BLaER1 treated with 17β-estradiol and CSF1 and Interleukin-3, amounts not matched to agents 10 nM and 100 nM (cell line): ENCODE measurements around the gene HYAL3.

Experiments used
- H3K27ac ChIP-seq, 11 experiments: shearing (Covaris generic); formaldehyde crosslinking; 2 replicates each; pipeline ENCODE4 v1.8.1; 2022
- H3K27me3 ChIP-seq, 11 experiments: shearing (Covaris generic); formaldehyde crosslinking; 2 replicates each; pipeline ENCODE4 v1.8.1; 2022
- H3K36me3 ChIP-seq, 11 experiments: shearing (Covaris generic); formaldehyde crosslinking; 2 replicates each; pipeline ENCODE4 v1.8.1; 2022
- H3K4me1 ChIP-seq, 10 experiments: shearing (Covaris generic); formaldehyde crosslinking; 2 replicates each; pipeline ENCODE4 v1.8.1; 2022
- H3K4me2 ChIP-seq, 11 experiments: shearing (Covaris generic); formaldehyde crosslinking; 2 replicates each; pipeline ENCODE4 v1.8.1; 2022
- H3K4me3 ChIP-seq, 10 experiments: shearing (Covaris generic); formaldehyde crosslinking; 2 replicates each; pipeline ENCODE4 v1.8.1; 2022
- H3K9ac ChIP-seq, 11 experiments: shearing (Covaris generic); formaldehyde crosslinking; 2 replicates each; pipeline ENCODE4 v1.8.1; 2022
- H3K9me3 ChIP-seq, 11 experiments: shearing (Covaris generic); formaldehyde crosslinking; replicated peaks in 1 of 11; 2 replicates each; pipeline ENCODE4 v1.8.1; 2022
- H4K20me1 ChIP-seq, 11 experiments: shearing (Covaris generic); formaldehyde crosslinking; 2 replicates each; pipeline ENCODE4 v1.8.1; 2022
- Cebpa-rat ChIP-seq, 11 experiments: shearing (Covaris generic); IDR thresholded peaks; 2 replicates each; pipeline ENCODE4 v1.8.1; 2022

The HYAL3 gene

GRCh38 chr3:50321336-50322114 is 22.3 kb upstream of the HYAL3 start:
- no peaks in the 10 kb centered on the region for H3K27me3 ChIP-seq
- H3K36me3 ChIP-seq: peaks cover 21 to 62% (median 50%) of the 10 kb centered on the region in 11 experiments; a peak in 21 of 22 replicates
- peak overlapping the region; percentile 90 to 99 (median 97) for H3K4me2 ChIP-seq
- H3K4me1 ChIP-seq: peaks cover 68 to 89% (median 81%) of the 10 kb centered on the region in 10 experiments
- H3K4me3 ChIP-seq: peak overlapping the region; percentile 73 to 89 (median 78)
- no peak for TF ChIP-seq Cebpa-rat (IDR thresholded peaks at IDR 0.05)
- no peaks in the 10 kb centered on the region for H3K9me3 ChIP-seq
- peak overlapping the region; percentile 94 to 100 (median 99) for H3K27ac ChIP-seq
- peaks cover 0 to 58% (median 38%) of the 10 kb centered on the region in 11 experiments; a peak in 18 of 22 replicates for H4K20me1 ChIP-seq
- H3K9ac ChIP-seq: peak overlapping the region; percentile 93 to 100 (median 99)

- Histone ChIP-seq H3K36me3 (peaks cover 21 to 62% (median 50%) of the 10 kb centered on the region in 11 experiments; a peak in 21 of 22 replicates), H3K9ac (peak overlapping the region; percentile 93 to 100 (median 99)), H3K4me1 (peaks cover 67 to 86% (median 79%) of the 10 kb centered on the region in 10 experiments), H4K20me1 (peaks cover 0 to 57% (median 41%) of the 10 kb centered on the region in 11 experiments; a peak in 18 of 22 replicates), H3K4me3 (peak overlapping the region; percentile 73 to 89 (median 78)), H3K27me3 (no peaks in the 10 kb centered on the region), H3K27ac (peak overlapping the region; percentile 94 to 100 (median 99)), H3K9me3 (no peaks in the 10 kb centered on the region), H3K4me2 (peak overlapping the region; percentile 90 to 99 (median 97))
- TF ChIP-seq Cebpa-rat (IDR thresholded peaks at IDR 0.05): no peak
Observed at GRCh38 chr3:50320853-50321335, 21.7 kb upstream of the HYAL3 start.

- Histone ChIP-seq H4K20me1 (peaks cover 0 to 50% (median 40%) of the 10 kb centered on the region in 11 experiments; a peak in 18 of 22 replicates), H3K4me2 (peak overlapping the region; percentile 90 to 99 (median 97)), H3K4me1 (peaks cover 67 to 78% (median 75%) of the 10 kb centered on the region in 10 experiments), H3K9me3 (no peaks in the 10 kb centered on the region), H3K27me3 (no peaks in the 10 kb centered on the region), H3K27ac (peak overlapping the region; percentile 94 to 100 (median 99); a peak in 21 of 22 replicates), H3K9ac (peak overlapping the region; percentile 93 to 100 (median 99)), H3K4me3 (peak overlapping the region; percentile 73 to 89 (median 78)), H3K36me3 (peaks cover 19 to 61% (median 46%) of the 10 kb centered on the region in 11 experiments; a peak in 19 of 22 replicates)
- TF ChIP-seq Cebpa-rat (IDR thresholded peaks at IDR 0.05): no peak
Observed at GRCh38 chr3:50319894-50320625, 20.9 kb upstream of the HYAL3 start.

- H3K4me3 ChIP-seq: peak overlapping the region in 7 of 10 experiments; percentile 14 to 87 (median 78); a peak in 12 of 20 replicates
Observed at GRCh38 chr3:50319181-50319893, 20.1 kb upstream of the HYAL3 start.

GRCh38 chr3:50318615-50319014 is 19.4 kb upstream of the HYAL3 start:
- Histone ChIP-seq H3K4me3 (peak overlapping the region in 5 of 10 experiments; percentile 7 to 51 (median 16); a peak in 7 of 20 replicates), H4K20me1 (peaks cover 0 to 47% (median 41%) of the 10 kb centered on the region in 11 experiments; a peak in 17 of 22 replicates)

More at GRCh38 chr3:50319181-50319893, 20.1 kb upstream of the HYAL3 start:
- H3K4me1 ChIP-seq: peaks cover 67 to 73% (median 70%) of the 10 kb centered on the region in 10 experiments
- no peaks in the 10 kb centered on the region for H3K27me3 ChIP-seq
- peak overlapping the region in 4 of 11 experiments; percentile 12 to 32 (median 19); a peak in 3 of 22 replicates for H3K27ac ChIP-seq
- H3K9me3 ChIP-seq: no peaks in the 10 kb centered on the region
- TF ChIP-seq Cebpa-rat (IDR thresholded peaks at IDR 0.05): no peak
- H4K20me1 ChIP-seq: peaks cover 0 to 47% (median 41%) of the 10 kb centered on the region in 11 experiments; a peak in 18 of 22 replicates
- H3K4me2 ChIP-seq: peak overlapping the region; percentile 90 to 99 (median 97)
- peak overlapping the region; percentile 29 to 100 (median 98); a peak in 17 of 22 replicates for H3K9ac ChIP-seq
- peaks cover 19 to 61% (median 50%) of the 10 kb centered on the region in 11 experiments; a peak in 19 of 22 replicates for H3K36me3 ChIP-seq

GRCh38 chr3:50318163-50318562 is 19.0 kb upstream of the HYAL3 start:
- Histone ChIP-seq H3K4me3 (peak overlapping the region in 5 of 10 experiments; percentile 7 to 51 (median 26); a peak in 6 of 20 replicates), H3K27ac (peak overlapping the region in 4 of 11 experiments; percentile 15 to 35 (median 28); a peak in 6 of 22 replicates), H4K20me1 (peaks cover 0 to 47% (median 41%) of the 10 kb centered on the region in 11 experiments; a peak in 17 of 22 replicates), H3K27me3 (no peaks in the 10 kb centered on the region), H3K4me1 (peaks cover 55 to 61% (median 58%) of the 10 kb centered on the region in 10 experiments), H3K4me2 (peak overlapping the region; percentile 90 to 99 (median 97)), H3K9me3 (no peaks in the 10 kb centered on the region), H3K36me3 (peaks cover 19 to 60% (median 50%) of the 10 kb centered on the region in 11 experiments; a peak in 19 of 22 replicates), H3K9ac (peak overlapping the region; percentile 8 to 99 (median 93); a peak in 13 of 22 replicates)
- TF ChIP-seq Cebpa-rat (IDR thresholded peaks at IDR 0.05): no peak

More at GRCh38 chr3:50318615-50319014, 19.4 kb upstream of the HYAL3 start:
- no peaks in the 10 kb centered on the region for H3K9me3 ChIP-seq
- no peak for TF ChIP-seq Cebpa-rat (IDR thresholded peaks at IDR 0.05)
- peaks cover 19 to 60% (median 50%) of the 10 kb centered on the region in 11 experiments; a peak in 19 of 22 replicates for H3K36me3 ChIP-seq
- peak overlapping the region in 5 of 11 experiments; percentile 15 to 35 (median 32); a peak in 4 of 22 replicates for H3K27ac ChIP-seq
- peak overlapping the region; percentile 8 to 99 (median 93); a peak in 16 of 22 replicates for H3K9ac ChIP-seq
- no peaks in the 10 kb centered on the region for H3K27me3 ChIP-seq
- peaks cover 59 to 65% (median 63%) of the 10 kb centered on the region in 10 experiments for H3K4me1 ChIP-seq
- peak overlapping the region; percentile 90 to 99 (median 97) for H3K4me2 ChIP-seq

GRCh38 chr3:50317300-50317699 is 18.1 kb upstream of the HYAL3 start:
- no peak overlapping the region for H3K4me3 ChIP-seq
- H4K20me1 ChIP-seq: peaks cover 0 to 47% (median 41%) of the 10 kb centered on the region in 11 experiments; a peak in 17 of 22 replicates
- peaks cover 46 to 52% (median 50%) of the 10 kb centered on the region in 10 experiments for H3K4me1 ChIP-seq
- peak overlapping the region in 3 of 11 experiments; percentile 9 to 32 (median 28); a peak in 3 of 22 replicates for H3K27ac ChIP-seq
- no peak for TF ChIP-seq Cebpa-rat (IDR thresholded peaks at IDR 0.05)
- no peaks in the 10 kb centered on the region for H3K27me3 ChIP-seq
- peak overlapping the region in 9 of 11 experiments; percentile 0 to 98 (median 44); a peak in 15 of 22 replicates for H3K9ac ChIP-seq
- peaks cover 19 to 60% (median 50%) of the 10 kb centered on the region in 11 experiments; a peak in 19 of 22 replicates for H3K36me3 ChIP-seq
- H3K4me2 ChIP-seq: peak overlapping the region; percentile 90 to 99 (median 97); a peak in 21 of 22 replicates
- no peaks in the 10 kb centered on the region for H3K9me3 ChIP-seq
